NCI-H2107 treated with DMSO at 0.1 percent for 48 hours (cell line): ENCODE results near the gene BAZ2B.
A peak's percentile ranks its signal among the peaks of the same experiment; 100 is the strongest.

Experiments
- DNase-seq: peaks from one replicate; lab custom pipeline; 2025; ENCODE audit not compliant: unreplicated experiment; lab: John Stamatoyannopoulos, UW

Gene BAZ2B

DNA sequence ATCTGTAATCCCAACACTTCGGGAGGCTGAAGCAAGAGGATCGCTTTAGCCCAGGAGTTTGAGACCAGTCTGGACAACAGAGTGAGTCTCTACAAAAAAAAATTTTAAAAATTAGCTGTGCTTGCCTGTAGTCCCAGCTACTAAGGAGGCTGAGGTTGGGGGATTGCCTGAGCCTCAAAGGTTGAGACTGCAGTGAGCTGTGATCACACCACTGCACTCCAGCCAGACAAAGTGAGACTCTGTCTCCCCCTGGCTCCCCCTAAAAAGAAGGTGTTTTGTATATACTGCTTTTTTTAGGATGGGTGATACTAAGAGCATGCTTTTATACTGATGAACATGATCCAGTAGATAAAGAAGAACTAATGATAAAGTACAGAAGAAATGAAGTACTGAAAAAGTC lies 145.0 kb downstream of the BAZ2B start:
- no peak for DNase-seq

DNA sequence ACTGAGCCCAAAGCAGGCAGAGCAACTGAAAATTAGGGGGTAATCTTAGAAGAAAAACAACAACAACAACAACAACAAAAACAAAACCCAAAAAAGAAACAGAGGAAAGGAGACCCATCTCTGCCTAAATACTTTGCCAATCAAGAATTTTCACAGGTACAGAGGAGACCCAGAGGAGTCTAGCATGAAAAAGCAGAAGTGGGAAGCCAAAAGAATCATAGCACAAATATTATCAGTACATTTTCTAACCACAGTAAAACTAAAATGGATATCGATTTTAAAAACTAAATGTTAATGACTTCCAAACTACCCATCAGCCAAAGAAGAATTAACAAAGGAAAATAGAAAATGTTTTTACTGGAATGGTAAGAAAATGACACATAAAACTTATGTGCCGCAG lies 148.1 kb downstream of the BAZ2B start:
- DNase-seq: no peak

- DNase-seq: no peak
Measured at GRCh38 chr2:159462961-159463360, 153.4 kb downstream of the BAZ2B start.

DNA sequence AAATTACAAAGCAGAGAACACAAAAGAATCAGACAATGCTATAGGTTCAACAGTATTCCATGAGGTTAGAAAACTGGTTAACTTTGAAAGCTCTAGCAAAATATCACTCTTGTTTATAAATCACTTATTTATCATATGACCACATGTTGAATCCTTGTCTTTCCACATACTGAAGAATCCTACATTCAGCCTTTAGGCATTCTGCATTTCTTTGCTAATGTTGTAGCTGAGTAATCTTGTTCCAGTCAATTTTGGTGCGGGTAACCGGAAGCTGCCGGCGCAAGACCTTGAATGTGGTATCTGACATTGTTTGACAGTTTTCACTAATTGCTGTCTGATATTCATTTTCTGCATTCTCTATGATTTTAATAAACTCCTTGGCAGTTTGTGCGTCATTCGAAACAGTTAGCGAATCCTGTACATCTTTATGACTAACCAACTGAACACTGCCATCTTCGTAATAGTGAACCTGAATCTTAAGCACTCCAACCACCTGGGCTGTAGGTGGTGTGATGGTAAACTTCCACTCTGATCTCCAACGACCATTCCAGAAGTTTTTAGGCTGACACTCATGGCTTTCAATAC lies 154.1 kb downstream of the BAZ2B start:
- no peak for DNase-seq

- no peak for DNase-seq
Measured at GRCh38 chr2:159461076-159461475, 155.3 kb downstream of the BAZ2B start.

DNA sequence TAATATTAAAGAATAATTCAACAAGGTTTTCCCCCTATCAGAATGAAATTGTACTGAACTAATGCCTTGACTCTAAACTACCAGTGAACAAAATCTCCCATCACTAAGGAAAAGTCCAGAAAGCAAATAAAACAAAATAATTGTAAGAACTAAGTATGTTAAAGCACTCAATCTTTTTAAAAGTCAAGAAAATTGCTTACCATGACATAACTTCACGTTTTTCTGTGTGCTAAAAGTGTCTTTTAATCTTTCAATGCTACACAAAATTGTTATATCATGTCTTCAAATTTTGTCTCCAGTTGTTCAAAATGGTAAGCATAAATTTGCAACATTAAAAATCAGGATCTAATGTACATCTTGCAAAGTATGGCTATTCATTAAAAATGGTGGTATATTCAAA lies 156.1 kb downstream of the BAZ2B start:
- DNase-seq: no peak

DNA sequence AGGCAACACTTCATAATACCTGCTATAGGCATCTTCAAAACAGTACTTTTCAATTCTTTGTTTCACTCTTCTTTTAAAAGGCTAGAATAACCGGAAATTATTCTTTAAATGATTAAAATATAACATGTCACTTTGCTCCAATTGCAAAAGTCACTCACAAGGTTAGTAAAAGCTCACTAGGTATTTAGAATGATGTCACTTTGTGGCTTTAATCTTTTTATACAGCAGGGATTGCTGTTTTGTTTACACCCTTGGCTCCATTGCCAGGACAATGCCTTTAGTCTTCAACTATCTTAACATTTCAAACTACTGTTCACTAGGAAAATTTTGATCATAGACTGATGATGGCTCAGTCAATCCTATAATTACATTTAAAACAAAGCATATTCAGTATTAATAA lies 157.1 kb downstream of the BAZ2B start:
- DNase-seq: no peak

DNA sequence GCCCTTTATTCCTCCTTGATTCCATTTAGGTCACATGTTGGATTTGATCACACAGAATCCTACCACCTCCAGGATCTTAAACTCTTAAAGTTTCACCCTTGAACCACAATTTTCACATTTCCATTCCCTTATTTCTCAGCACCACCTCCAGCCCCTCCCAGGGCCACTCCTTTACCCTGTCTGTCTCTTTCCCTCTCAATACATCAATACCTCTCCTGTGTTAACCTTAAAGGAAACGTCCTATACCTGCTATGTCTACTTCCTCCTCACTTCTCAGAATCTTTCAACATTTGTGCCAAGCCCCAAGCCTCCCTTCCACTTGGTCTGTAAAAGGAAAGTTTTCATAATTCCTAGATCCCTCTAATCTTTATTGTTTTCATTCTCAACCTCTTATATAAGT lies 158.8 kb downstream of the BAZ2B start:
- no peak for DNase-seq

DNA sequence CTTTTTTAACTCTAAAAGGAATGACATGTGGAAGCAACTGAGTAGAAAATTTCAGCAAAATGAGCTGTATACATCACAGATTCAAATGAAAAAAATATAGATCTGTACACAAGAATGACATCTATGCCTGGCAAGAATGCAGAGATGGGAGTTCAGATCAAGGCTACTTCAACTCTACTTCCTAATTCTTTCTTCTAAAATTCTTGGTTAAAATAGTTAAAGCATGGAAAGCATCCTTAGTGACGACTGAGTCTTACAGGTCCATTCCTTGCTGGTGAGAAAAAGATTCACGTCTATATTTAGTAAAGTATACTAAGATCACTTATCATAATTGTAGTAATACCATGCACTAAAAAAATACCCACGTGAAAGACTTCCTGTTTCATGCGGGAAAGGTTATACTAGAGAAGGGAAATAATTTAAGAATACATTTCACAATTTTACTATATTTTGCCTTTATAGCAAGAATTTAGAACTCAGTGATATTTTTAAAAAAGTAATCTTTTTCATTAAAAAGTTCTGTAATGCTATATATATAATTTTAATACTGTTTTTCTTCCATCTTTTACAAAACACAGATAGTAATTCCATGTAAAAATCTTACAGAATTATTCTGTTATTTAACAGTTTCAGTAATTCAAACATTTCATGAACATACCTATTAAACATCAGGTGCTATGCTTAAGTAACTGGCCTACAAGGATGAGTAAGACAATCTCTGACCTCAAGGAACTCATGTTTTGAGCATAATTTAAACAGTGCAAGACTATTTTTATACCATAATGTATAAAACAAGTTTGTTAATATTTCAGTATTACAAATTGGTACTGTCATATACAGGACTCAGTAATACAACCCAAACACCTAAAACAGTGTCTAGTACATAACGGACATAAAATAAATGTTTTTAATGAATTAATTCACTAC lies 159.6 kb downstream of the BAZ2B start:
- no peak for DNase-seq

- no peak for DNase-seq
Measured at GRCh38 chr2:159455330-159455918, 160.9 kb downstream of the BAZ2B start.

DNA sequence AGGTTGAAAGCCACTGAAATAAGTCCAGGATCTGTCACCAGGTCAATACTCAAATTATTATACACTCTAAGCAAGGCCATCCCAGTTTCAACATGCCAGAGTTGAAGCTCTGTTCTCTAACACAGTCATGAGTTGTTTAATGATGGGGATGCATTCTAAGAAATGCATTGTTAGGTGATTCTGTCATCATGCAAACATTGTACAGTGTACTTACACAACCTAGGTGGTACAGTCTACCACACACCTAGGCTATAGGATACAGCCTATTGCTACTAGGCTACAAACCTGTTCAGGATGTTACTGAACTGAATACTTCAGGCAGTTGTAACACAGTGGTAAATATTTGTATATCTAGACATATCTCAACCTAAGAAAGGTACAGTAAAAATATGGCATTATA lies 162.2 kb downstream of the BAZ2B start:
- no peak for DNase-seq

- DNase-seq: no peak
Measured at GRCh38 chr2:159450180-159450579, 166.2 kb downstream of the BAZ2B start.

- peak; percentile 6 for DNase-seq
Measured at GRCh38 chr2:159449504-159450124, 166.7 kb downstream of the BAZ2B start.

- DNase-seq: no peak
Measured at GRCh38 chr2:159446817-159447216, 169.5 kb downstream of the BAZ2B start.

DNA sequence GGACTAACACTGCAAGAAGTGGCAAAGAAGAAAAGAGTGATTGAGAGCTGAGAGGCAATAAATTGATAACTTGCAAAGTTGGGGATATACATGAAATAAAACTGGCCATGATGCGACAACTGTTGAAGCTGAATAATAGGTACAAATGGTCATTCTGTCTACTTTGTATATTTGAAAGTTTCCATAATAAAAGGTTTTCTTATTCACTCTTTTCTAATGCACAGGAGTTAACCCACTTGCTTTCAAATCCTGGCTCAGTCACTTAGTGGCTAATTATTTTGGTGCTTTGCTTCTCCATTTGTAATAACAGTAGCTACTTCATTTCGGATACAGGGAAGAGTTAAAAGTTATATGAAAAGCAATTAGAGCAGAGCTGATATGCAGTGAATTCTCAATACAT lies 170.1 kb downstream of the BAZ2B start:
- no peak for DNase-seq

- no peak for DNase-seq
Measured at GRCh38 chr2:159445307-159445706, 171.0 kb downstream of the BAZ2B start.

- DNase-seq: no peak
Measured at GRCh38 chr2:159444754-159445153, 171.6 kb downstream of the BAZ2B start.

DNA sequence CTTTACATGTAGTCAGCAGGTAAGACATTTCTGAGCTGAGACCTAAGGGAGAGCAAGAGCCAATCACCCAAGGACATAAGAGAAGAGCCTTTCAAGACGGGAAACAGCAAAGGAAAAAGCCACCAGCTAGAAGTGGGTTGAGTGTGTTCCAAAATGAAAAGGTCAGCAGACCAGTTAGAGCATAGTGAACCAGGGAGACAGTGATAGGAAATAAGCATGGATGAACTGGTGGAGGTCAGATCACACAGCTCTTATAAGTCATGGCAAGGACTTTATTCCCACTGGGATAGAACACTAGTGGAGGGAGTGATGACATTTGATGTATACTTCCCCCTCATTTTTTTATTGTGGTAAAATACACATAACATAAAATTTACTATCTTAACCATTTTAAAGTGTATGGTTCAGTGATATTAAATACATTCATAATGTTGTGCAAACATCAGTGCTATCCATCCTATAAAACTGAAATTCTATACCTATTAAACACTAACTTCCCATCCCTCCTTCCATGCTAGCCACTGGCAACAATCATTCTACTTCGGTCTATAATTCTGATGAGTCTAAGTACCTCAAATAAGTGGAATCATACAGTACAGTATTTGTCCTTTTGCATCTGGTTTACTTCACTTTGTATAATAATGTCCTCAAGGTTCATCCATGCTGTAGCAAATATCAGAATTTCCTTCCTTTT lies 174.0 kb downstream of the BAZ2B start:
- DNase-seq: no peak

DNA sequence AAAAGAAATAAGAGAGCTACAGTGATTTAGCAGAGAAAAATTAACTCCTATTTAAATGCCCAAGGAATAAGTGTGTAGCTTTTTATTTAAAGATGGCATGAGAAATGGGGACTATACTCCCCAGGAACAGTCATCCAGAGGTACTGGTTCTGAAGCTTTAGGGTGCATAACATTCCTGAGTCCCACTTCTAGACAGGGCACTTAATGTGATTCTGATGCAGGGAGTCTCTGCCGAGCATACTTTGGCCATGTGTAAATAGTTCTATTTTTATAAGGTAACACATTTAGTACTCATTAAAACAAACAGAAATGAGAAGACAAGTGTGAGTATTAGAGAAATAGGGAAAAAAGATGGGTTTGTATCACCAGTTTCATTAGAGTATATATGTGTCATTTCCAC lies 175.2 kb downstream of the BAZ2B start:
- DNase-seq: no peak

DNA sequence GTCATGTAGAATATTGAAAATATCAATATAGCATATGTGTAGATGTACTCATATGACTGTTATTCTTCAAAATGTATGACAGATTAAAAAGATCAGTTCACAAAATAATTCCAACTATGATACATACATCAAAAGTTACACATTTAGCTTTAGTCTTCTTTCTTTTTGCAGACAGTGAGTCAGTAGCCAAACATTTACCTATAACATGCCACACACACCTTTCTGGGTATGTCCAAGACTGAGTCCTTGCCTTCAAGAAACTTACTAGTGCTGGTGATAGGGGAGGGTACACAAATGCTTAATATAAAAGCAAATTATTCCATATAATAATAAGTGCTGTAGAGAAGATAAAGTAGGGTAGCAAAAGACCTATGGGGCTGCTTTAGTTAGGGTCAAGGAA lies 176.9 kb downstream of the BAZ2B start:
- no peak for DNase-seq

- DNase-seq: no peak
Measured at GRCh38 chr2:159438720-159439353, 177.5 kb downstream of the BAZ2B start.
